Measurements from ENCODE around the gene LETM1. TPM values are rescaled to one million over a fixed set of nuclear protein-coding genes. Genes with fewer than 3 reads are reported as not detected.

The LETM1 gene
- total and polyA plus RNA-seq, 4 donors, result 6.8 to 25.6 (median 18.9) TPM

- no peaks in the 10 kb centered on the region for H3K9me3 ChIP-seq (ENCODE audit: control insufficient read depth, low read length)
- WGBS, 2 donors, result 90 to 91% methylated on average over 18 of the region's 18 CpGs
- no peak overlapping the region for H3K27ac ChIP-seq (ENCODE audit: low read depth in 1 of 2, low read length in 2 of 2)
- intact Hi-C loops (cut with DNase I), result no loop called here
- ATAC-seq (ENCODE audit: low FRiP score) (no peak), DNase-seq (no peak)
- no peaks in the 10 kb centered on the region for H3K36me3 ChIP-seq (ENCODE audit: control insufficient read depth in 1 of 2, insufficient read depth in 2 of 2, low read length in 1 of 2)
- no peak overlapping the region for H3K4me3 ChIP-seq (ENCODE audit: low read length in 2 of 2)
- H3K4me1 ChIP-seq (ENCODE audit: control insufficient read depth in 1 of 2, insufficient read depth in 2 of 2, low read length in 2 of 2), result no peaks in the 10 kb centered on the region
- no peaks in the 10 kb centered on the region for H3K27me3 ChIP-seq (ENCODE audit: control insufficient read depth in 1 of 2, insufficient read depth in 2 of 2, low read length in 1 of 2)
These were observed 77.1 kb downstream of the LETM1 start for GRCh38 chr4:1778642-1779392.

GRCh38 chr4:1777822-1778641 is 77.9 kb downstream of the LETM1 start:
- intact Hi-C loops (cut with DNase I), result no loop called here
- 37 to 45% methylated on average over 18 to 27 of the region's 27 CpGs for WGBS, 2 donors
- Histone ChIP-seq H3K9me3 (ENCODE audit: control insufficient read depth, low read length) (no peaks in the 10 kb centered on the region), H3K27me3 (ENCODE audit: control insufficient read depth in 1 of 2, insufficient read depth in 2 of 2, low read length in 1 of 2) (no peaks in the 10 kb centered on the region), H3K4me3 (ENCODE audit: low read length in 2 of 2) (no peak overlapping the region), H3K27ac (ENCODE audit: low read depth in 1 of 2, low read length in 2 of 2) (no peak overlapping the region), H3K4me1 (ENCODE audit: control insufficient read depth in 1 of 2, insufficient read depth in 2 of 2, low read length in 2 of 2) (no peaks in the 10 kb centered on the region), H3K36me3 (ENCODE audit: control insufficient read depth in 1 of 2, insufficient read depth in 2 of 2, low read length in 1 of 2) (no peaks in the 10 kb centered on the region)
- ATAC-seq (ENCODE audit: low FRiP score), result no peak
- no peak for DNase-seq

- no peaks in the 10 kb centered on the region for H3K4me1 ChIP-seq (ENCODE audit: control insufficient read depth in 1 of 2, insufficient read depth in 2 of 2, low read length in 2 of 2)
- H3K9me3 ChIP-seq (ENCODE audit: control insufficient read depth, low read length), result no peaks in the 10 kb centered on the region
- H3K27me3 ChIP-seq (ENCODE audit: control insufficient read depth in 1 of 2, insufficient read depth in 2 of 2, low read length in 1 of 2), result no peaks in the 10 kb centered on the region
- intact Hi-C loops (cut with DNase I), result no loop called here
- ATAC-seq (ENCODE audit: low FRiP score) (no peak), DNase-seq (no peak)
- H3K36me3 ChIP-seq (ENCODE audit: control insufficient read depth in 1 of 2, insufficient read depth in 2 of 2, low read length in 1 of 2), result no peaks in the 10 kb centered on the region
- 94 to 96% methylated on average over 24 of the region's 24 CpGs for WGBS, 2 donors
- H3K4me3 ChIP-seq (ENCODE audit: low read length in 2 of 2), result no peak overlapping the region
- no peak overlapping the region for H3K27ac ChIP-seq (ENCODE audit: low read depth in 1 of 2, low read length in 2 of 2)
These were observed 79.3 kb downstream of the LETM1 start for GRCh38 chr4:1776521-1777161.

GRCh38 chr4:1775731-1776500 is 80.0 kb downstream of the LETM1 start:
- no peaks in the 10 kb centered on the region for H3K27me3 ChIP-seq (ENCODE audit: control insufficient read depth in 1 of 2, insufficient read depth in 2 of 2, low read length in 1 of 2)
- 83 to 88% methylated on average over 23 of the region's 23 CpGs for WGBS, 2 donors
- H3K4me1 ChIP-seq (ENCODE audit: control insufficient read depth in 1 of 2, insufficient read depth in 2 of 2, low read length in 2 of 2), result no peaks in the 10 kb centered on the region
- no peak overlapping the region for H3K4me3 ChIP-seq (ENCODE audit: low read length in 2 of 2)
- no peaks in the 10 kb centered on the region for H3K36me3 ChIP-seq (ENCODE audit: control insufficient read depth in 1 of 2, insufficient read depth in 2 of 2, low read length in 1 of 2)
- ATAC-seq (ENCODE audit: low FRiP score), result no peak
- no peaks in the 10 kb centered on the region for H3K9me3 ChIP-seq (ENCODE audit: control insufficient read depth, low read length)
- no peak for DNase-seq
- H3K27ac ChIP-seq (ENCODE audit: low read depth in 1 of 2, low read length in 2 of 2), result no peak overlapping the region
- intact Hi-C loops (cut with DNase I), result no loop called here

- Histone ChIP-seq H3K4me1 (ENCODE audit: control insufficient read depth in 1 of 2, insufficient read depth in 2 of 2, low read length in 2 of 2) (no peaks in the 10 kb centered on the region), H3K9me3 (ENCODE audit: control insufficient read depth, low read length) (no peaks in the 10 kb centered on the region), H3K4me3 (ENCODE audit: low read length in 2 of 2) (no peak overlapping the region), H3K27me3 (ENCODE audit: control insufficient read depth in 1 of 2, insufficient read depth in 2 of 2, low read length in 1 of 2) (no peaks in the 10 kb centered on the region), H3K27ac (ENCODE audit: low read depth in 1 of 2, low read length in 2 of 2) (no peak overlapping the region), H3K36me3 (ENCODE audit: control insufficient read depth in 1 of 2, insufficient read depth in 2 of 2, low read length in 1 of 2) (no peaks in the 10 kb centered on the region)
- DNase-seq (no peak), ATAC-seq (ENCODE audit: low FRiP score) (no peak)
- WGBS, 2 donors, result 90 to 94% methylated on average over 10 of the region's 10 CpGs
- intact Hi-C loops (cut with DNase I), result no loop called here
These were observed 82.2 kb downstream of the LETM1 start for GRCh38 chr4:1773754-1774153.

- Histone ChIP-seq H3K4me3 (ENCODE audit: low read length in 2 of 2) (no peak overlapping the region), H3K9me3 (ENCODE audit: control insufficient read depth, low read length) (no peaks in the 10 kb centered on the region), H3K27ac (ENCODE audit: low read depth in 1 of 2, low read length in 2 of 2) (no peak overlapping the region), H3K36me3 (ENCODE audit: control insufficient read depth in 1 of 2, insufficient read depth in 2 of 2, low read length in 1 of 2) (no peaks in the 10 kb centered on the region), H3K27me3 (ENCODE audit: control insufficient read depth in 1 of 2, insufficient read depth in 2 of 2, low read length in 1 of 2) (no peaks in the 10 kb centered on the region), H3K4me1 (ENCODE audit: control insufficient read depth in 1 of 2, insufficient read depth in 2 of 2, low read length in 2 of 2) (no peaks in the 10 kb centered on the region)
- 64 to 69% methylated on average over 29 to 30 of the region's 30 CpGs for WGBS, 2 donors
- ATAC-seq (ENCODE audit: low FRiP score) (no peak), DNase-seq (no peak)
- intact Hi-C loops (cut with DNase I), result no loop called here
These were observed 83.0 kb downstream of the LETM1 start for GRCh38 chr4:1772853-1773538.

GRCh38 chr4:1771555-1772305 is 84.2 kb downstream of the LETM1 start:
- intact Hi-C loops (cut with DNase I), result no loop called here
- Histone ChIP-seq H3K9me3 (ENCODE audit: control insufficient read depth, low read length) (no peaks in the 10 kb centered on the region), H3K27me3 (ENCODE audit: control insufficient read depth in 1 of 2, insufficient read depth in 2 of 2, low read length in 1 of 2) (no peaks in the 10 kb centered on the region), H3K4me3 (ENCODE audit: low read length in 2 of 2) (no peak overlapping the region), H3K27ac (ENCODE audit: low read depth in 1 of 2, low read length in 2 of 2) (no peak overlapping the region), H3K4me1 (ENCODE audit: control insufficient read depth in 1 of 2, insufficient read depth in 2 of 2, low read length in 2 of 2) (no peaks in the 10 kb centered on the region), H3K36me3 (ENCODE audit: control insufficient read depth in 1 of 2, insufficient read depth in 2 of 2, low read length in 1 of 2) (no peaks in the 10 kb centered on the region)
- ATAC-seq (ENCODE audit: low FRiP score) (no peak), DNase-seq (no peak)
- WGBS, 2 donors, result 81 to 82% methylated on average over 26 to 28 of the region's 28 CpGs
